Panc1 (cell line): ENCODE data around the gene LHFPL4. TPM values are rescaled to one million over a fixed set of nuclear protein-coding genes. Genes with fewer than 3 reads are reported as not detected.

Source experiments
- ATAC-seq: fragments of 200-7000 bp; cut with Tn5 transposase; 2 replicates; pipeline ENCODE4 v1.9.1; 2020; ENCODE audit warnings: mild to moderate bottlenecking, moderate library complexity
- BruUV-seq: library from RNA; stranded (reverse); fragments of 400-500 nt; replicated peaks from 2 replicates; lab custom pipeline; 2021; lab: Mats Ljungman, UMichigan
- CTCF ChIA-PET: fragments of 300-600 bp; sonication (Branson Sonifier 250); formaldehyde crosslinking; loops from one replicate; lab custom pipeline; 2022; ENCODE audit warnings: antibody characterized with exemption; lab: Charles Lee
- POLR2A ChIA-PET: fragments of 300-600 bp; sonication (Branson Sonifier 250); formaldehyde crosslinking; loops from one replicate; lab custom pipeline; 2022; ENCODE audit warnings: antibody characterized with exemption; lab: Charles Lee
- DNase-seq: peaks from one replicate; pipeline ENCODE4 v3.0.0-alpha.2; 2010; ENCODE audit warnings: low read depth, low spot score
- H3K27ac ChIP-seq: 2 replicates; pipeline ENCODE4 v1.5.1; 2011; ENCODE audit warnings: mild to moderate bottlenecking, low read length, inconsistent platforms
- H3K27me3 ChIP-seq: fragments of 200-500 bp; sonication (Bioruptor generic); 2 replicates; pipeline ENCODE4 v1.6.0; 2014; ENCODE audit warnings: low read length, inconsistent platforms; ENCODE audit not compliant: control insufficient read depth, insufficient read depth
- H3K36me3 ChIP-seq: fragments of 200-500 bp; sonication (Bioruptor generic); 2 replicates; pipeline ENCODE4 v1.5.1; 2014; ENCODE audit warnings: inconsistent platforms, mild to moderate bottlenecking, low read length, moderate library complexity; ENCODE audit not compliant: control insufficient read depth, insufficient read depth
- H3K4me1 ChIP-seq: 2 replicates; pipeline ENCODE4 v1.5.1; 2011; ENCODE audit warnings: inconsistent platforms, mild to moderate bottlenecking, low read length, moderate library complexity; ENCODE audit not compliant: control insufficient read depth, insufficient read depth
- H3K4me3 ChIP-seq, 2 experiments: 2 replicates each; pipeline ENCODE4 v1.5.1; 2011 to 2012; ENCODE audit warnings: low read depth in 2 of 2, low read length in 2 of 2, mild to moderate bottlenecking in 2 of 2, inconsistent platforms in 1 of 2, moderate library complexity in 1 of 2
- H3K9me3 ChIP-seq: fragments of 200-500 bp; sonication (Bioruptor generic); 2 replicates; pipeline ENCODE4 v1.5.1; 2014; ENCODE audit warnings: low read depth, mild to moderate bottlenecking, inconsistent platforms, low read length, moderate library complexity; ENCODE audit not compliant: control insufficient read depth, insufficient read depth
- CTCF ChIP-seq: fragments of 450-650 bp; IDR thresholded peaks from 2 replicates; pipeline ENCODE4 v1.5.1; 2017; ENCODE audit warnings: mild to moderate bottlenecking
- POLR2AphosphoS5 ChIP-seq: IDR thresholded peaks from 2 replicates; pipeline ENCODE4 v1.6.1; 2012; ENCODE audit warnings: mild to moderate bottlenecking, low read depth, low read length, moderate library complexity
- REST ChIP-seq, 2 experiments: IDR thresholded peaks; 2 replicates each; pipeline ENCODE4 v1.6.1; 2011 to 2012; ENCODE audit warnings: low read depth in 2 of 2, control low read depth in 1 of 2, low read length in 1 of 2, mild to moderate bottlenecking in 1 of 2, moderate library complexity in 1 of 2; ENCODE audit not compliant: insufficient read depth in 1 of 2
- SIN3A ChIP-seq: IDR thresholded peaks from 2 replicates; pipeline ENCODE4 v1.6.1; 2012; ENCODE audit warnings: low read depth, mild to moderate bottlenecking, low read length, moderate library complexity, borderline replicate concordance; ENCODE audit not compliant: insufficient read depth
- TCF7L2 ChIP-seq: IDR thresholded peaks from 2 replicates; pipeline ENCODE4 v1.6.1; 2011; ENCODE audit warnings: mild to moderate bottlenecking, low read depth, low read length, inconsistent platforms
- in situ Hi-C: cut with HindIII; loops from 2 replicates; pipeline ENCODE4 v1.10.0; 2016; ENCODE audit warnings: low sequenced_read_pairs, low pct_unique_long_range_greater_than_20kb
- intact Hi-C: fragments of 100-400 bp; cut with micrococcal nuclease; formaldehyde crosslinking; loops from one replicate; pipeline ENCODE4 v1.10.0; 2022; ENCODE audit not compliant: unreplicated experiment
- total RNA-seq: library from RNA; stranded (reverse); gene quantifications from one replicate; pipeline ENCODE4 v1.2.1, GENCODE V29; 2021; ENCODE audit not compliant: unreplicated experiment

The LHFPL4 gene
- total RNA-seq, 1 experiment from 2014 or later, result not detected

- Histone ChIP-seq H3K27me3 (no peaks in the 10 kb centered on the region), H3K36me3 (no peaks in the 10 kb centered on the region), H3K27ac (no peak overlapping the region), H3K4me1 (no peaks in the 10 kb centered on the region), H3K4me3 (no peak overlapping the region), H3K9me3 (no peaks in the 10 kb centered on the region)
- ATAC-seq, result no peak
- no TSS peak for BruUV-seq
- ChIA-PET CTCF (interaction anchor here (0.7 kb wide), 1 partner anchor 11 kb away, joined by 3 read pairs; no protein-coding TSS in a partner anchor), POLR2A (no interaction called here)
- no peak for DNase-seq
- intact Hi-C loops, result no loop called here
- in situ Hi-C loops, result no loop called here
- TF ChIP-seq POLR2AphosphoS5, result no peak
- no peak for TF ChIP-seq TCF7L2
- TF ChIP-seq CTCF, result no peak
- TF ChIP-seq REST (IDR thresholded peaks at IDR 0.05; ENCODE audit: insufficient read depth in 1 of 2, low read depth in 2 of 2, low read length in 1 of 2), result no peak
- no peak for TF ChIP-seq SIN3A
Observed at GRCh38 chr3:9491506-9491905, 62.1 kb downstream of the LHFPL4 start.

- no peak overlapping the region for H3K27ac ChIP-seq
- CTCF ChIA-PET, result no interaction called here
- no peaks in the 10 kb centered on the region for H3K4me1 ChIP-seq
- H3K4me3 ChIP-seq, result no peak overlapping the region
- ATAC-seq, result no peak
- BruUV-seq, result TSS peak; percentile 27
- POLR2A ChIA-PET, result no interaction called here
- no peaks in the 10 kb centered on the region for H3K9me3 ChIP-seq
- H3K36me3 ChIP-seq, result peaks cover 8% of the 10 kb centered on the region; the same call in 1 of the 2 replicates
- H3K27me3 ChIP-seq, result no peaks in the 10 kb centered on the region
- in situ Hi-C loops (no loop called here), intact Hi-C loops (no loop called here)
- DNase-seq, result no peak
- no peak for TF ChIP-seq POLR2AphosphoS5
- no peak for TF ChIP-seq TCF7L2
- no peak for TF ChIP-seq SIN3A
- no peak for TF ChIP-seq CTCF
- TF ChIP-seq REST (IDR thresholded peaks at IDR 0.05; ENCODE audit: insufficient read depth in 1 of 2, low read depth in 2 of 2, low read length in 1 of 2), result no peak
Observed at GRCh38 chr3:9485248-9485647, 68.4 kb downstream of the LHFPL4 start.
